HepG2 (cell line): ENCODE data around the gene ARID3C. TPM values are rescaled to one million over a fixed set of nuclear protein-coding genes. Genes with fewer than 3 reads are reported as not detected.

ENCODE experiments used
- ATAC-seq: fragments of 200-7000 bp; cut with Tn5 transposase; 3 replicates; pipeline ENCODE4 v1.9.1; 2020; ENCODE audit warnings: mild to moderate bottlenecking, moderate library complexity
- BruUV-seq: library from RNA; stranded (reverse); fragments of 400-500 nt; replicated peaks from 2 replicates; lab custom pipeline; 2021; lab: Mats Ljungman, UMichigan
- CTCF ChIA-PET: fragments of 300-600 bp; formaldehyde crosslinking; extraction: SDS; loops from one replicate; lab custom pipeline; 2021; ENCODE audit warnings: low total read pairs, inconsistent platforms, low intra/inter-chr PET ratio; lab: Yijun Ruan, JAX
- POLR2A ChIA-PET: fragments of 350-600 bp; sonication (Branson Sonifier 250); formaldehyde crosslinking; loops from one replicate; lab custom pipeline; 2020; ENCODE audit warnings: antibody characterized with exemption, inconsistent platforms; lab: Yijun Ruan, JAX
- DNase-seq: peaks from one replicate; pipeline ENCODE4 v3.0.0-alpha.2; 2015; ENCODE audit warnings: low spot score
- FAIRE-seq: peaks from 3 replicates; lab custom pipeline; 2011; peaks lifted over from hg19 to GRCh38; lab: Jason Lieb, UNC
- H2AFZ ChIP-seq: one replicate; pipeline ENCODE4 v1.6.1; 2011; ENCODE audit warnings: low read length, inconsistent platforms
- H3K27ac ChIP-seq: fragments of 300-600 bp; 3 replicates; pipeline ENCODE4 v1.8.0; 2011; ENCODE audit warnings: mixed run types, mild to moderate bottlenecking, mixed read lengths, low read length, inconsistent platforms; ENCODE audit not compliant: insufficient read depth; ENCODE audit errors: extremely low read length
- H3K27me3 ChIP-seq, 2 experiments: fragments of 200-600 bp in 1 of 2; 2 replicates in 1 of 2; 3 replicates in 1 of 2; pipeline versions ENCODE4 v1.6.0 to v1.8.0; 2011; ENCODE audit warnings: low read length in 2 of 2, mild to moderate bottlenecking in 2 of 2, moderate library complexity in 2 of 2, inconsistent platforms in 1 of 2; ENCODE audit not compliant: insufficient read depth in 2 of 2, control insufficient read depth in 1 of 2
- H3K36me3 ChIP-seq, 2 experiments: fragments of 200-600 bp in 1 of 2; replicated peaks in 1 of 2; 2 replicates in 1 of 2; 3 replicates in 1 of 2; pipeline versions ENCODE4 v1.5.1 to v1.8.0; 2011; ENCODE audit warnings: low read length in 2 of 2, inconsistent platforms in 1 of 2; ENCODE audit not compliant: insufficient read depth in 2 of 2, control insufficient read depth in 1 of 2
- H3K4me1 ChIP-seq: 2 replicates; pipeline ENCODE4 v1.5.1; 2012; ENCODE audit warnings: low read length, inconsistent platforms; ENCODE audit not compliant: insufficient read depth
- H3K4me2 ChIP-seq: 2 replicates; pipeline ENCODE4 v1.6.0; 2011; ENCODE audit warnings: low read depth, low read length, inconsistent platforms
- H3K4me3 ChIP-seq, 3 experiments: fragments of 200-600 bp in 1 of 3; sonication (generic), shearing (Covaris generic) in 1 of 3; replicated peaks in 1 of 3; 2 replicates each; pipeline ENCODE4 v1.5.1; 2011 to 2016; ENCODE audit warnings: low read length in 3 of 3, inconsistent platforms in 2 of 3, low read depth in 2 of 3, mild to moderate bottlenecking in 2 of 3, control low read depth in 1 of 3, mixed read lengths in 1 of 3; ENCODE audit not compliant: insufficient read depth in 1 of 3
- H3K79me2 ChIP-seq: one replicate; pipeline ENCODE4 v1.6.1; 2011; ENCODE audit warnings: low read length, inconsistent platforms; ENCODE audit not compliant: insufficient read depth
- H3K9ac ChIP-seq: 2 replicates; pipeline ENCODE4 v1.6.0; 2011; ENCODE audit warnings: mild to moderate bottlenecking, low read depth, low read length, inconsistent platforms; ENCODE audit not compliant: insufficient read depth
- H3K9me3 ChIP-seq: 2 replicates; pipeline ENCODE4 v1.5.1; 2012; ENCODE audit warnings: mild to moderate bottlenecking, low read length
- H4K20me1 ChIP-seq: 2 replicates; pipeline ENCODE4 v1.6.0; 2011; ENCODE audit warnings: inconsistent platforms, mild to moderate bottlenecking, low read length, moderate library complexity; ENCODE audit not compliant: insufficient read depth
- KDM2A ChIP-seq: sonication (generic); formaldehyde crosslinking; IDR thresholded peaks from 2 replicates; pipeline ENCODE4 v1.4.0; 2020; ENCODE audit warnings: low read depth, missing genetic modification reagents, borderline replicate concordance
- KLF12 ChIP-seq: sonication (generic); formaldehyde crosslinking; IDR thresholded peaks from 2 replicates; pipeline ENCODE4 v1.4.0; 2020; ENCODE audit warnings: missing genetic modification reagents, borderline replicate concordance
- RCOR2 ChIP-seq: IDR thresholded peaks from 2 replicates; pipeline ENCODE4 v1.6.1; 2016; ENCODE audit warnings: missing biosample characterization, missing genetic modification reagents
- SIX4 ChIP-seq: sonication (generic); formaldehyde crosslinking; IDR thresholded peaks from 2 replicates; pipeline ENCODE4 v1.4.0; 2020; ENCODE audit warnings: missing genetic modification reagents
- TIGD3 ChIP-seq: sonication (generic); formaldehyde crosslinking; IDR thresholded peaks from 2 replicates; pipeline ENCODE4 v1.5.1; 2020; ENCODE audit warnings: mild to moderate bottlenecking, missing genetic modification reagents, borderline replicate concordance
- ZBTB42 ChIP-seq: sonication (generic); formaldehyde crosslinking; IDR thresholded peaks from 2 replicates; pipeline ENCODE4 v1.5.0; 2020; ENCODE audit warnings: mild to moderate bottlenecking, missing genetic modification reagents
- ZNF468 ChIP-seq: sonication (generic); formaldehyde crosslinking; IDR thresholded peaks from 2 replicates; pipeline ENCODE4 v1.8.0; 2022; ENCODE audit warnings: mild to moderate bottlenecking, moderate library complexity, missing genetic modification reagents
- ZNF501 ChIP-seq: sonication (generic); formaldehyde crosslinking; IDR thresholded peaks from 2 replicates; pipeline ENCODE4 v1.5.1; 2020; ENCODE audit warnings: mild to moderate bottlenecking, moderate library complexity, missing genetic modification reagents
- ZNF660 ChIP-seq: sonication (generic); formaldehyde crosslinking; IDR thresholded peaks from 2 replicates; pipeline ENCODE4 v1.5.1; 2020; ENCODE audit warnings: mild to moderate bottlenecking, low read depth, missing genetic modification reagents, borderline replicate concordance
- ZNF691 ChIP-seq: sonication (generic); formaldehyde crosslinking; IDR thresholded peaks from 2 replicates; pipeline ENCODE4 v1.4.0; 2020; ENCODE audit warnings: missing genetic modification reagents, low read depth, mild to moderate bottlenecking, borderline replicate concordance
- ZNF775 ChIP-seq: sonication (generic); formaldehyde crosslinking; IDR thresholded peaks from 2 replicates; pipeline ENCODE4 v1.4.0; 2020; ENCODE audit warnings: missing genetic modification reagents, mild to moderate bottlenecking, moderate library complexity, borderline replicate concordance
- ZNF777 ChIP-seq: sonication (generic); formaldehyde crosslinking; IDR thresholded peaks from 2 replicates; pipeline ENCODE4 v1.4.0; 2020; ENCODE audit warnings: missing genetic modification reagents
- whole genome bisulfite sequencing: methylation state at CpG from one replicate; pipeline ENCODE4 v1.1.6; 2017; ENCODE audit warnings: low lambda C conversion rate; 5-methylcytosine and 5-hydroxymethylcytosine counted together
- in situ Hi-C: cut with HindIII; loops from 2 replicates; pipeline ENCODE4 v1.10.0; 2017; ENCODE audit warnings: low pct_unique_long_range_greater_than_20kb; ENCODE audit not compliant: extremely low pct_ligation_motif_present
- intact Hi-C: fragments of 100-400 bp; cut with micrococcal nuclease; formaldehyde crosslinking; loops from one replicate; pipeline ENCODE4 v1.10.0; 2022; ENCODE audit not compliant: unreplicated experiment
- polyA plus RNA-seq, 8 experiments: library from polyadenylated mRNA; depleted of rRNA in 3 of 8; stranded (reverse) in 7 of 8; unstranded in 1 of 8; fragments of >200 nt; fragmentation: Illumina TruSeq in 4 of 8; extraction: Trizol in 4 of 8; gene quantifications; 2 replicates each; pipeline versions ENCODE4 v1.2.1 to v1.2.3, GENCODE V29; 2011 to 2016; ENCODE audit warnings: low read depth in 4 of 8, missing spikeins in 1 of 8, mixed read lengths in 1 of 8; ENCODE audit not compliant: insufficient read depth in 1 of 8
- total RNA-seq, 5 experiments: library from RNA; depleted of rRNA; stranded (reverse); fragments of >200 nt; fragmentation: Illumina TruSeq; extraction: Trizol; gene quantifications; 2 replicates each; pipeline ENCODE4 v1.2.3, GENCODE V29; 2016; ENCODE audit warnings: low read depth in 1 of 5
- TF ChIP-seq, protein P1 (sequence below): sonication (generic); formaldehyde crosslinking; IDR thresholded peaks from 2 replicates; pipeline ENCODE4 v1.5.1; 2020; ENCODE audit warnings: missing genetic modification reagents, mild to moderate bottlenecking, borderline replicate concordance
- TF ChIP-seq, protein P2 (sequence below): sonication (generic); formaldehyde crosslinking; IDR thresholded peaks from 2 replicates; pipeline ENCODE4 v1.8.0; 2022; ENCODE audit warnings: missing genetic modification reagents, low read depth, mild to moderate bottlenecking, borderline replicate concordance
- TF ChIP-seq, protein P3 (sequence below): IDR thresholded peaks from 2 replicates; pipeline ENCODE4 v1.6.1; 2016
- TF ChIP-seq, protein P4 (sequence below): sonication (generic); formaldehyde crosslinking; IDR thresholded peaks from 2 replicates; pipeline ENCODE4 v1.4.0; 2020; ENCODE audit warnings: low read depth, mild to moderate bottlenecking, missing genetic modification reagents
- TF ChIP-seq, protein P5 (sequence below): sonication (generic); formaldehyde crosslinking; IDR thresholded peaks from 2 replicates; pipeline ENCODE4 v1.4.0; 2020; ENCODE audit warnings: missing genetic modification reagents; ENCODE audit errors: not compliant biosample characterization

Gene ARID3C
- total and polyA plus RNA-seq, 2 of the 13 experiments (the other 11 are each of a cell fraction or from before 2014, with no cell fraction given) = not detected

GRCh38 chr9:34574571-34574970 is 54.3 kb downstream of the ARID3C start:
- no peak overlapping the region for H3K4me2 ChIP-seq
- H3K4me1 ChIP-seq = no peaks in the 10 kb centered on the region
- no TSS peak for BruUV-seq
- no peaks in the 10 kb centered on the region for H3K36me3 ChIP-seq
- no peak overlapping the region for H3K4me3 ChIP-seq
- 41% methylated on average over 5 of the region's 12 CpGs for WGBS
- no peaks in the 10 kb centered on the region for H3K9me3 ChIP-seq
- DNase-seq (no peak), FAIRE-seq (no peak), ATAC-seq (no peak)
- intact Hi-C loops = no loop called here
- no peak overlapping the region for H3K9ac ChIP-seq
- CTCF ChIA-PET = no interaction called here
- POLR2A ChIA-PET = no interaction called here
- no peak overlapping the region for H2AFZ ChIP-seq
- peaks cover 11 to 80% of the 10 kb centered on the region in 2 experiments for H3K27me3 ChIP-seq
- no peaks in the 10 kb centered on the region for H3K79me2 ChIP-seq
- H3K27ac ChIP-seq = no peak overlapping the region
- H4K20me1 ChIP-seq = no peaks in the 10 kb centered on the region
- in situ Hi-C loops = no loop called here
- TF ChIP-seq ZNF468 (CRISPR knock-in tag) = no peak
- TF ChIP-seq, protein P1, sequence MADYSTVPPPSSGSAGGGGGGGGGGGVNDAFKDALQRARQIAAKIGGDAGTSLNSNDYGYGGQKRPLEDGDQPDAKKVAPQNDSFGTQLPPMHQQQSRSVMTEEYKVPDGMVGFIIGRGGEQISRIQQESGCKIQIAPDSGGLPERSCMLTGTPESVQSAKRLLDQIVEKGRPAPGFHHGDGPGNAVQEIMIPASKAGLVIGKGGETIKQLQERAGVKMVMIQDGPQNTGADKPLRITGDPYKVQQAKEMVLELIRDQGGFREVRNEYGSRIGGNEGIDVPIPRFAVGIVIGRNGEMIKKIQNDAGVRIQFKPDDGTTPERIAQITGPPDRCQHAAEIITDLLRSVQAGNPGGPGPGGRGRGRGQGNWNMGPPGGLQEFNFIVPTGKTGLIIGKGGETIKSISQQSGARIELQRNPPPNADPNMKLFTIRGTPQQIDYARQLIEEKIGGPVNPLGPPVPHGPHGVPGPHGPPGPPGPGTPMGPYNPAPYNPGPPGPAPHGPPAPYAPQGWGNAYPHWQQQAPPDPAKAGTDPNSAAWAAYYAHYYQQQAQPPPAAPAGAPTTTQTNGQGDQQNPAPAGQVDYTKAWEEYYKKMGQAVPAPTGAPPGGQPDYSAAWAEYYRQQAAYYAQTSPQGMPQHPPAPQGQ (CRISPR knock-in tag) = no peak
- TF ChIP-seq TIGD3 (CRISPR knock-in tag) = no peak
- TF ChIP-seq, protein P2, sequence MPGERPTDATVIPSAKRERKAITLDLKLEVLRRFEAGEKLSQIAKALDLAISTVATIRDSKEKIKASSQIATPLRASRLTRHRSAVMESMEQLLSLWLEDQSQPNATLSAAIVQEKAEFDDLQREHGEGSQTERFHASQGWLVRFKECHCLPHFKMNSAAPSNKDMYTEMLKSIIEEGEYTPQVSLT (CRISPR knock-in tag) = no peak
- no peak for TF ChIP-seq ZNF660 (CRISPR knock-in tag)
- TF ChIP-seq SIX4 (CRISPR knock-in tag) = no peak
- TF ChIP-seq, protein P3, sequence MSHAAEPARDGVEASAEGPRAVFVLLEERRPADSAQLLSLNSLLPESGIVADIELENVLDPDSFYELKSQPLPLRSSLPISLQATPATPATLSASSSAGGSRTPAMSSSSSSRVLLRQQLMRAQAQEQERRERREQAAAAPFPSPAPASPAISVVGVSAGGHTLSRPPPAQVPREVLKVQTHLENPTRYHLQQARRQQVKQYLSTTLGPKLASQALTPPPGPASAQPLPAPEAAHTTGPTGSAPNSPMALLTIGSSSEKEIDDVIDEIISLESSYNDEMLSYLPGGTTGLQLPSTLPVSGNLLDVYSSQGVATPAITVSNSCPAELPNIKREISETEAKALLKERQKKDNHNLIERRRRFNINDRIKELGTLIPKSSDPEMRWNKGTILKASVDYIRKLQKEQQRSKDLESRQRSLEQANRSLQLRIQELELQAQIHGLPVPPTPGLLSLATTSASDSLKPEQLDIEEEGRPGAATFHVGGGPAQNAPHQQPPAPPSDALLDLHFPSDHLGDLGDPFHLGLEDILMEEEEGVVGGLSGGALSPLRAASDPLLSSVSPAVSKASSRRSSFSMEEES (CRISPR knock-in tag) = no peak
- TF ChIP-seq, protein P4, sequence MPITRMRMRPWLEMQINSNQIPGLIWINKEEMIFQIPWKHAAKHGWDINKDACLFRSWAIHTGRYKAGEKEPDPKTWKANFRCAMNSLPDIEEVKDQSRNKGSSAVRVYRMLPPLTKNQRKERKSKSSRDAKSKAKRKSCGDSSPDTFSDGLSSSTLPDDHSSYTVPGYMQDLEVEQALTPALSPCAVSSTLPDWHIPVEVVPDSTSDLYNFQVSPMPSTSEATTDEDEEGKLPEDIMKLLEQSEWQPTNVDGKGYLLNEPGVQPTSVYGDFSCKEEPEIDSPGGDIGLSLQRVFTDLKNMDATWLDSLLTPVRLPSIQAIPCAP = no peak
- no peak for TF ChIP-seq ZNF775 (CRISPR knock-in tag)
- TF ChIP-seq ZNF691 (CRISPR knock-in tag) = no peak
- TF ChIP-seq RCOR2 (CRISPR knock-in tag) = no peak
- TF ChIP-seq, protein P5, sequence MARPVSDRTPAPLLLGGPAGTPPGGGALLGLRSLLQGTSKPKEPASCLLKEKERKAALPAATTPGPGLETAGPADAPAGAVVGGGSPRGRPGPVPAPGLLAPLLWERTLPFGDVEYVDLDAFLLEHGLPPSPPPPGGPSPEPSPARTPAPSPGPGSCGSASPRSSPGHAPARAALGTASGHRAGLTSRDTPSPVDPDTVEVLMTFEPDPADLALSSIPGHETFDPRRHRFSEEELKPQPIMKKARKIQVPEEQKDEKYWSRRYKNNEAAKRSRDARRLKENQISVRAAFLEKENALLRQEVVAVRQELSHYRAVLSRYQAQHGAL (CRISPR knock-in tag) = no peak
- TF ChIP-seq KDM2A (CRISPR knock-in tag) = no peak
- no peak for TF ChIP-seq KLF12 (CRISPR knock-in tag)
- no peak for TF ChIP-seq ZNF777 (CRISPR knock-in tag)
- TF ChIP-seq ZBTB42 (CRISPR knock-in tag) = no peak
- no peak for TF ChIP-seq ZNF501
